NB4 (cell line): ENCODE results near the gene CLK2.

ENCODE experiments used
- CTCF ChIP-seq: IDR thresholded peaks from one replicate; pipeline ENCODE4 v1.5.1; 2012; ENCODE audit warnings: low read depth, low read length
- MAX ChIP-seq: IDR thresholded peaks from 2 replicates; pipeline ENCODE4 v1.6.1; 2011; ENCODE audit warnings: low read depth, low read length
- MYC ChIP-seq: IDR thresholded peaks from 2 replicates; pipeline ENCODE4 v1.6.1; 2011; ENCODE audit warnings: low read depth, low read length
- POLR2A ChIP-seq: IDR thresholded peaks from 2 replicates; pipeline ENCODE4 v1.6.1; 2011; ENCODE audit warnings: mild to moderate bottlenecking; ENCODE audit not compliant: insufficient read length; ENCODE audit errors: extremely low read depth

GRCh38 chr1:155241841-155242264 lies 31.5 kb downstream of the CLK2 start:
- no peak for TF ChIP-seq POLR2A
- TF ChIP-seq CTCF, result no peak
- TF ChIP-seq MYC, result no peak
- no peak for TF ChIP-seq MAX
